Body of pancreas (tissue), 4 donors: ENCODE data around the gene HOXC6. TPM values are rescaled to one million over a fixed set of nuclear protein-coding genes. Genes with fewer than 3 reads are reported as not detected.

ENCODE experiments used
- ATAC-seq: fragments of 150-250 bp; one replicate; pipeline ENCODE4 v1.9.1; 2016
- DNase-seq, 4 donors: peaks; one replicate each; pipeline ENCODE4 v3.0.0-alpha.2; 2019
- H3K27ac ChIP-seq, 4 donors: fragments of 200-600 bp; sonication (generic); 1 replicate in 3 of 4; 2 replicates in 1 of 4; pipeline versions ENCODE4 v1.5.1 to v1.6.1; 2016 to 2019; ENCODE audit warnings: mild to moderate bottlenecking in 1 of 4, mixed read lengths in 1 of 4, moderate library complexity in 1 of 4
- H3K27me3 ChIP-seq, 2 donors: fragments of 200-600 bp; sonication (generic); one replicate each; pipeline ENCODE4 v1.6.0; 2016; ENCODE audit warnings: mild to moderate bottlenecking in 1 of 2
- H3K36me3 ChIP-seq, 2 donors: fragments of 200-600 bp; sonication (generic); replicated peaks in 1 of 2; 2 replicates each; pipeline ENCODE4 v1.5.1; 2016; ENCODE audit warnings: low read depth in 2 of 2; ENCODE audit not compliant: insufficient read depth in 1 of 2
- H3K4me1 ChIP-seq: fragments of 200-600 bp; sonication (generic); one replicate; pipeline ENCODE4 v1.6.0; 2016
- H3K4me3 ChIP-seq, 2 donors: fragments of 200-600 bp; sonication (generic); 1 replicate in 1 of 2; 2 replicates in 1 of 2; pipeline ENCODE4 v1.5.1; 2016 to 2019
- H3K9me3 ChIP-seq, 3 donors: fragments of 200-600 bp; sonication (generic); 1 replicate in 2 of 3; 2 replicates in 1 of 3; pipeline ENCODE4 v1.5.1; 2016
- CTCF ChIP-seq, 7 experiments: fragments of 450-650 bp in 4 of 7; fragments of 200-600 bp in 3 of 7; sonication (generic) in 3 of 7; IDR thresholded peaks; one replicate each; pipeline ENCODE4 v1.5.1; 2016 to 2019; ENCODE audit warnings: antibody characterized with exemption in 7 of 7
- POLR2A ChIP-seq, 3 donors: fragments of 450-650 bp; IDR thresholded peaks; one replicate each; pipeline ENCODE4 v1.6.1; 2016; ENCODE audit warnings: antibody characterized with exemption in 3 of 3, mild to moderate bottlenecking in 2 of 3
- WGBS, 2 donors: methylation state at CpG; one replicate each; pipeline ENCODE4 v1.1.5; 2017; 5-methylcytosine and 5-hydroxymethylcytosine counted together
- intact Hi-C: fragments of 100-400 bp; cut with DNase I; formaldehyde crosslinking; loops from one replicate; pipeline ENCODE4 v1.15.1; 2023
- total RNA-seq, 2 donors: library from RNA; depleted of rRNA; stranded (reverse); fragments of >200 nt; gene quantifications; one replicate each; pipeline ENCODE4 v1.1.0, GENCODE V29; 2016

The HOXC6 gene
- total RNA-seq, 2 donors from 2014 or later, result not detected

- H3K9me3 ChIP-seq, result no peaks in the 10 kb centered on the region
- ATAC-seq (peak; percentile 45), DNase-seq (peak in 1 of 4 donors; percentile 49)
- H3K27ac ChIP-seq, result no peak overlapping the region
- intact Hi-C loops, result loop anchor here (5.0 kb wide), 1 partner anchor 203 kb away; no protein-coding TSS in a partner anchor
- no peaks in the 10 kb centered on the region for H3K36me3 ChIP-seq
- H3K4me3 ChIP-seq, result no peak overlapping the region
- TF ChIP-seq CTCF (IDR thresholded peaks at IDR 0.05) (no peak), POLR2A (IDR thresholded peaks at IDR 0.05) (no peak)
- 2 to 4% methylated on average over 21 to 35 of the region's 35 CpGs for WGBS, 2 donors
- H3K4me1 ChIP-seq, result peaks cover 37% of the 10 kb centered on the region
- peaks cover 6 to 81% of the 10 kb centered on the region in 2 donors for H3K27me3 ChIP-seq
These were observed 28.6 kb upstream of the HOXC6 start for GRCh38 chr12:53999559-54000115.

GRCh38 chr12:54000116-54001114 is 27.8 kb upstream of the HOXC6 start, which contains the start of gene HOXC9:
TSS of gene HOXC9 (plus strand) at chr12:54000161. CDS start at chr12:54000189, 28 bp downstream.
- H3K27ac ChIP-seq, result no peak within 1 kb of the TSS

GRCh38 chr12:54001283-54002187 is 26.7 kb upstream of the HOXC6 start:
- H3K9me3 ChIP-seq, result no peaks in the 10 kb centered on the region
- TF ChIP-seq POLR2A (IDR thresholded peaks at IDR 0.05) (no peak), CTCF (IDR thresholded peaks at IDR 0.05) (no peak)
- 25 to 48% methylated on average over 8 of the region's 8 CpGs for WGBS, 2 donors
- no peak overlapping the region for H3K27ac ChIP-seq
- H3K36me3 ChIP-seq, result no peaks in the 10 kb centered on the region
- intact Hi-C loops, result loop anchor here (5.0 kb wide), 1 partner anchor 201 kb away; no protein-coding TSS in a partner anchor
- H3K4me3 ChIP-seq, result no peak overlapping the region
- H3K27me3 ChIP-seq, result peaks cover 6 to 77% of the 10 kb centered on the region in 2 donors
- peaks cover 27% of the 10 kb centered on the region for H3K4me1 ChIP-seq
- no peak for DNase-seq
- no peak for ATAC-seq

More at GRCh38 chr12:54000116-54001114, 27.8 kb upstream of the HOXC6 start, which contains the start of gene HOXC9:
- H3K36me3 ChIP-seq, result no peaks in the 10 kb centered on the region
- H3K4me3 ChIP-seq, result no peak within 1 kb of the TSS
- DNase-seq, result peak in 1 of 4 donors; percentile 24
- H3K27me3 ChIP-seq, result peaks cover 6 to 81% of the 10 kb centered on the region in 2 donors
- peak; percentile 43 for ATAC-seq
- H3K9me3 ChIP-seq, result no peaks in the 10 kb centered on the region
- intact Hi-C loops, result loop anchor here (5.0 kb wide), 1 partner anchor 202 kb away; no protein-coding TSS in a partner anchor
- peaks cover 30% of the 10 kb centered on the region for H3K4me1 ChIP-seq
- TF ChIP-seq POLR2A (IDR thresholded peaks at IDR 0.05), result no peak
- no peak for TF ChIP-seq CTCF (IDR thresholded peaks at IDR 0.05)
- WGBS, 2 donors, result 3 to 11% methylated on average over 24 to 87 of the region's 87 CpGs

GRCh38 chr12:54002278-54002914 is 25.8 kb upstream of the HOXC6 start:
- no peak overlapping the region for H3K4me3 ChIP-seq
- peaks cover 6 to 77% of the 10 kb centered on the region in 2 donors for H3K27me3 ChIP-seq
- ATAC-seq (no peak), DNase-seq (no peak)
- H3K27ac ChIP-seq, result no peak overlapping the region
- H3K4me1 ChIP-seq, result peaks cover 27% of the 10 kb centered on the region
- TF ChIP-seq POLR2A (IDR thresholded peaks at IDR 0.05) (no peak), CTCF (IDR thresholded peaks at IDR 0.05) (no peak)
- intact Hi-C loops, result loop anchor here (5.0 kb wide), 1 partner anchor 200 kb away; no protein-coding TSS in a partner anchor
- H3K36me3 ChIP-seq, result no peaks in the 10 kb centered on the region
- no peaks in the 10 kb centered on the region for H3K9me3 ChIP-seq
- 16 to 19% methylated on average over 19 of the region's 19 CpGs for WGBS, 2 donors
